ENCODE results near the gene SCRT2.

The SCRT2 gene

DNA sequence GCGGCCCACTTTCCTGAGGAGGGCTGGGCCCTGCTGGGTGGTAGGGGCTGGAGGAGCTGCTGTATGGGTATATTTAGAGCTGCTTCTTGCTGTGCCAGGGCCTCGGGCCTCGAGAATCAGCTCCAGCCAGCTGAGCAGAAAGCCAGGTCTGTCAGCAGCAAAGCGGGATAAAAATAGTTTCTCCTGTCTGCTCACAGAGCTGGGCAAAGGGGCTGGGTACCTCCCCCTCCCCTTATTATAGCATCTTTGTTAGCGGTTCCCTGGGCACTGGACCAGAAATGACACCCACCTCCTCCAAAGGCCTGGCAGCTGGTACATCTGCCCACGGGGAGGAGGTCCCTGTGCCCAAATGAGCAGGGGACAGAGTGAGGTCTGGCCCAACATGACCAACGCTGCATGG lies 6.0 kb downstream of the SCRT2 start:
- DNase-seq: no peak

DNA sequence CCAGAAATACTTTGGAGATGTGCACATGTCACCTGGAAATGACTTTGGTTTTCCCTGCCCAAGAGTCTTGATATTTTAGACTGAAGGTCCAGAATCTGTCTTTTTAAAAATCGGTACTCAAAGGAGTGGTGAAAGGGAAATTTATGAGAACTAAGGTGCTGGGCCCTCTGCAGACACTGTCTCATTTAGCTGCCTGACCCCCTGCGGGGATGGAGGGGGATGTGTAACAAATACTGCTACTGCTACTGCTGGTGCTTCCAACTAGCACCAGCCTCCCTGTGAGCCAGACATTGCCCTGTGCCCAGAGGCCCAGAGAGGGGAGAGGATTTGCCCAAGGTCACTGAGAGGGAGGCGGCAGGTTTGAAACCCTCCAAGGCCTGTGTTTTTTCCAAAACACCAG lies 7.0 kb downstream of the SCRT2 start:
- DNase-seq: no peak

DNA sequence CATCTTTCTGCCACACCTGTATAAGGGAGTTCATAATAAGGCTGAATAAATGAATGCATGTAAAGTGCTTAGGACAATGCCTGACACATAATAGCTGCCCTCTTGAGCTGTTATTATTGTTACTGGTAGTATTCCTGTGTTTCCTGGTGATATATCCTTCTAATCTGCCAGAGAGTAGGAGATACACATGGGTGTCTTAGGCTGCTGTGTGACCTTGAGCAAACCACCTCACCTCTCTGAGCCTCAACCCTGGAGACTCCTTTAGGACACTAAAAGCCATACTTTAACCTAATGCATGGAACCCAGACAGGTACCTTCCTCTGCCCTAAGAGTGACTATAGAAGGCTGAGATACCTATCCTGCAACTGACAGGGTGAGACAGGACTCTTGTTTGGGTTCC lies 7.6 kb downstream of the SCRT2 start:
- DNase-seq: no peak

DNA sequence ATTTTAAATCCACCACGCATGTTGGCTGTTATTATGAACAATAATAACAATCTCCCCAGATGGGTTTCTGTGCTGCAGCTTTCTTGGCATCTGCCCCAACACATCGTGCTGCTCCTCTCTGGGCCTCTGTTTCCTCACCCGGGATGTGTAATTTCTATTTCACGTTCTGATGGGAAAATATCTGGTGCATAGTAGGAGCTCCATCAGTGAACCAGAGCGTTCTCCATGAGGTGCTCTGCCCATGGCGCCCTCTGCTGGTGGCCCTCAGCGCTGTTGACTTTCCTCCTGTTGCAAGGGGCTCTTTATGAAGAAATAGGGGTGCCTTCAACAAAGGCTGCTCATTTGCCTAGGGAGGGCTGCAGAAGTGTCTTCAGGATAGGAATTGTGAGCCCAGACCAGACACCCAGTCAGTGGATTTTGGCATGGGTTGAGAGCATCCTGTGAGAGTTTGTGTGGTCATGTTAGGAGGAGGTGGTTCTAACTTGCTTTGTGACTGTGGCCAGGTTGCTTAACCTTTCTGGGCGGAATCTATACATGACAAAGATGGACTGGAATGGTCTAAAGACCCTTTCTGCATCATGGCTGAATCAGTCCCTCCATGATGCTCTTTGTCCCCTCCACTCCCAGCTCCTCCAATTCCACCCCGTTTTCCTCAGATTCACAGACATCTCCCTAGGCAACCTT lies 8.1 kb downstream of the SCRT2 start:
- no peak for DNase-seq

DNA sequence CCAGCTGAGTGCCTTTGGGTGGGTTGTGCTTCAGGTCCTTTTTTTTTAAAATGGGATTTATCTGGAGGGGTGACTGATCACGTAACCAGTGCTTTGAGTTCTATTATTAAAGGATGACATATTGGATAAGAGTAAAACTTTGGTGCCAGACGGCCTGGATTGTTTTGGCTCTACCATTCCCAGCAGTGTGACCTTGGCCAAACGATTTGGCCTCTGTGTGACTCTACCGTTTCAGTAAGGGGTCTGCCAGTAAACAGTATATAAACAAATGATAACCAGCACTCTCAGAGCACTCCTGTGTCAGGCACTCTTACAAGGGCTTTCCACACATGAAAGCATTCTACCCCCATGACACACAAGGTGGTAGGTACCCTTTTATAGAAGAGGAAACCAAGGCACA lies 8.7 kb downstream of the SCRT2 start:
- DNase-seq: no peak

DNA sequence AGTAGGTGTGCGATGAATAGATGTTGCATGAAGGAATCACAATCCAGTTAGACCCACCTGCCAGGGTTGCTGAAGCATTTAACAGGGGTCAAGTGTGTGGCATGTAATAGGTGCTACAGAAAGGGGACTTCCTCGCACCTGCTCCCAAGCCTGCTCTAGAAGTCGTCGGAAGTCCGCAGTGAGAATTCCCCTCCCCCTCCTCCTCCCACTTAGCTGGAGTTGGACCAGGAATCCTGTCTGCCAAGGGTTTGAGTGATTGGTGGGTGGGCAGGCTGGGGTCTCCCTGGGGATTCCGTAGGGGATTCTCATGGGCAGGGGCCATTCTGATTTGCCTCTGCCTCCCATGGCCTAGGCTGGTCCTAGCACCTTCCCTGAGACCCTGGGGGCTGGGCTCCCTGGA lies 10.3 kb downstream of the SCRT2 start:
- no peak for DNase-seq

DNA sequence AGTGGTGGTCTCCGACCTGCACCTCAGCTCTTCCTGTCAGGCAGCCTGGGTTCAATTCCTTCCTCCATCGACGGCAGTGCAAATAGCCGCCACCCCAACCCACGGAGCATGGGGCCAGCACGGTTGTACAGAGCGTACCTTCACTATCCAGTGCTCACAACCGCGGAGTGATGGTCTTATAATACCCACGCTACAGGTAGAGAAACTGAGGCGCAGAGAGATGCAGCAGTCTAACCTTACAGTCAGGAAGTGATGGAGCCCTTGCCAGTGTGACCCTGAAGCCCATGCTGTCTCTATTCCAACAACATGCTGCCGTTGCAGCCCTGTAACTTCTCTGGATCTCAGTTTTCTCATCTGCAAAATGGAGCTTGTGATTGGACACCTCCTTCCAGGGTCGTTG lies 11.0 kb downstream of the SCRT2 start:
- DNase-seq: no peak

DNA sequence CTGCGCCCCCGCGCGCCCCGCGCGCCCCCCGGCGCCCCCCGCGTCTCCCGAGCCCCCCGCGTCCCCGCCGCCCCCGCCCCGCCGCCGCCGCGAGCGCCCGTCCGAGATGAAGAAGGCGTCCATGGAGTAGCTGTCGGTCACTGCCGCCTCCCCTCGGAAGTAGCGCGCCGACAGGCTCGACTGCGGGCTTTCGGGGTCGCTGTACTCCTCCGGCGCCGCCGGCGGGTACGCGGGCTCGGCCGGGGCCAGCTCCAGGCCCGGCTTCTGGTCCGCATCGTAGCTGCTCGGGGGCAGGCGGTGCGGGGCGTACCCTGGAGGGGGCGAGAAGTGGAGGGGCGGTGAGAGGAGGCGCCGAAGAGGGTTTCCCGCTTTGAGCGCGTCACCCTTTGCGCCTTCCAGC lies 11.5 kb downstream of the SCRT2 start:
- no peak for DNase-seq

DNA sequence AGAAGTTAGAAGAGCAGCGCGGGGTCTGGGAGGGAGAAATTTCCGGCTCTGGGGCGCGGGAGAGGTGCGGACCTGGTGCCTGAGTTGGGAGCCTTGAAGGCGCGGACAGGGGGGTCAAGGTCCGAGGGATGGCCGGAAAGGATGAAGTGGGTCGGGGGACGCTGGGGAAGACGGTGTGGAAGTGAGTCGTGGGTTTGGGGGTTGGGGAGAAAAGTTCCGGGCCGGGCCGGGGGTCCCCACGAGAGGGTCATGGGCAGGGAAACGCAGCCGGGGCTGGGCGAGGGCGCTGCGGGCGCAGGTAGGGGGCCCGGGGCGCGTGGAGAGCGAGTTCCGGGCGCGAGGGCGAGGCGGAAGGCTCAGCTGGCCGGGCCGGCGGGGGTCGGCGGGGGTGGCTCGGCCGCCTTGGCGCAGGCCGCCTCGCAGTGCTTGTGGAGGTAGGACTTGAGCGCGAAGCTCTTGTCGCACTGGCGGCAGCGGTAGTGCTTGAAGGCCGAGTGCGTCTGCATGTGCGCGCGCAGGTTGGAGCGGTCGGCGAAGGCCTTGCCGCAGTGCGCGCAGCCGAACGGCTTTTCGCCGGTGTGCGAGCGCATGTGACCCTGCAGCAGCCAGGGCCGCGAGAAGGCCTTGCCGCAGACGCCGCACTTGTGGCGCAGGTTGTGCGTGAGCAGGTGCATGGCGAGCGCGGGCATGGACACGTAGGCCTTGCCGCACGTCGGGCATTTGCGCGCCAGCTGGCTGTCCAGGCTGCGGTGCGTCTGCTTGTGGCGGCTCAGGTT lies 12.1 kb downstream of the SCRT2 start:
- DNase-seq: no peak

DNA sequence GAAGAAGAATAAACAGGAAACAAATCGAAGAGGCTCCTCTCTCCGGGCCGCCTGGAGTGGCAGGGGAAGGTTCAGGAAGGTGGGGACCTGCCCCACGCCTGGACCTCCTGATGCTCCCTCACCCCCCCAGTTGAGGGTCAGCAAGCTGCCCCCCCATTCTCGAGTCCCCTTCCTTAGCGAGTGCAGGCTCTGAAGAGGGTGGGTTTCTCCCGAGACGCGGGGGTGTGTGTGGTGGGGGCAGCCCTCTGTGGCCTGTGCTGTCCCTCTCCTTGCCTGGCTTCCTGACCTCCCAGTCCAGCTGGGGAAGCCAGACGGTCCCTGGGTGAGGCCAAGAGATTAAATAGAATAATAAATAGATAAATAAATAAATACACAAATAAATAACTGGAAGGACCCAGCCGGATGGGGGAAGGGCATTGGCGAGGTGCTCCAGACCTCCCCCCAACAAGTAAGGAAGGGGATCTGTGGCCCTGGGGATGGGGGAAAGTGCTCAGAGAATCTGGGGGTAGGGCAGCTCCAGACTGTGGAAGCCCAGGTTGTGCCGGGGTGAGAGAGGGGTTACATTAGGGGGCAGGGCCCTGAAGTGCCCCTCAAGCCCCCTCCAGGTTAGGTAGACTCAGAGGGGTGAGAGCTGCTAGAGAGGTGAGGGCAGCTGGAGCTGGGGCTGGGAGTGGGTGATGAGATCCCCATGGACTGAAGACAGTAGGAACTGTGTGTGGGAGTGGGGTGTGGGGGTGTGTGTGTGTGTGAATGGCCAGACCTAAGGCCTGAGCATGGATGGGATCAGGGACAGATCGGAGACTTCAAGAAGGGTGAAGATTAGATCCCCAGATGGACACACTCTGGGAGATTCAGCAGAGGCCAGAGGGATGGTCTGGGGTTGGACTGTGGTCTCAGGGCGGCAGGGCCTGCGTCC lies 13.1 kb downstream of the SCRT2 start:
- DNase-seq: no peak

DNA sequence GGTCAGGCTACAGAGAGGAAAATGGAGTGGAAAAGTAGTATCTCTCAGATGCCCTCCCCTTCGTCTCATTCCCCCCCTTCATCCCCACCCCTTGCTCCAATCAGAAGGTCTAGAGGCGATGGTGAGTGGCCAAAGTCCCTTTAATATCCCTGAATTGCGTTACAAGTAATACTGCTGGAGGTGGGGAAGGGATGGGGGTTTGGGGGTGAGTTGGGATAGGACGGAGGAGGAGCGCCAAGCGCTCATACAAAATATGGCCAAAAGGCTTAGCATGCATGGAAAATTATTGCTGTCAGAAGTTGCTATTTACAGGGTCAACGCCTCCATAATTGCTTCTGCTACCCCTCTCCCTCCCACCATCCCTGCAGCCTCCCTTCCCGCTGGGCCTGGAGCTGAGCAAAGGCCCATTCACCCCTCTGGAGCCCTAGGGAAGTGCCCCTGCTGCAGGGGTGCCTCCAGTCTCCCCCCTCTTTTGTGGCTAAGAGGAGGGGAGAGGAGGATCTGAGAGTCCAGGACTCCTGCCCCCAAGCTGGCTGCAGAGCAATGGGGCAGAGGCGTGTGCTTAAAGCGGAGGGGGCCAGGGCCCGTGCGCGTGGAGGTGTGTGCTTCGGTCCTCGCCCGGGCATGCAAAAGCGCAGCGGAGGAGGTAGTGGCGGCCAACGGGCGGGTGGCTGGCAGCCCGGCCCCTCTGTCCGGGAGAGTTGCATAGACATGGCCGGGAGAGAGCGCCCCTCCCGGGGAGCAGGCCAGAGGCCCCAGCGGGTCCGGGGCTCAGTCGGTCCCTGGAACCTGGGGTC lies 13.9 kb downstream of the SCRT2 start:
- DNase-seq: no peak

DNA sequence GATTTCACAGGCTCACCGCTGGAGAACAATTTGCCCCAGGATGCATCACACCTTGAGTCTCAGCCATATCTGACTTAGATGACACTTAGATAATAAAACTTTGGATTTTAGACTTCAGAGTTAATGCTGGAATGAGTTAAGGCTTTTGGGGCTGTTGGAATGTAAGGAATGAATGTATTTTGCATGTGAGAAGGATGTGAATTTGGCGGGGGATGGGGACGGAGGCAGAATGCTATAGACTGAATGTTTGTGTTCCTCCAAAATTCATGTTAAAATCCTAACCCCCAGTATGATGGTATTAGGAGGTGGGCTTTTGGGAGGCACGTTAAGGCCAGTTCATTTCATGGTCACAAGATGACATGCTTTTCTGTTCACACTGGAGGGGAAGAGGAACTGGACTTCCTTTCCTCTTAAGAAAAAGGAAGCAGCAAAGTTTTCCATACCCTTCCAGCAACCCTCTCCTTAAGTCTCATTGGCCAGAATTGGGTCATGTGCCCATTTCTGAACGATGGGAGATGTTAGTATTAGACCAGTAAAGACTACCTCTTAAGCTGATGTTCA lies 16.8 kb downstream of the SCRT2 start:
- no peak for DNase-seq

DNA sequence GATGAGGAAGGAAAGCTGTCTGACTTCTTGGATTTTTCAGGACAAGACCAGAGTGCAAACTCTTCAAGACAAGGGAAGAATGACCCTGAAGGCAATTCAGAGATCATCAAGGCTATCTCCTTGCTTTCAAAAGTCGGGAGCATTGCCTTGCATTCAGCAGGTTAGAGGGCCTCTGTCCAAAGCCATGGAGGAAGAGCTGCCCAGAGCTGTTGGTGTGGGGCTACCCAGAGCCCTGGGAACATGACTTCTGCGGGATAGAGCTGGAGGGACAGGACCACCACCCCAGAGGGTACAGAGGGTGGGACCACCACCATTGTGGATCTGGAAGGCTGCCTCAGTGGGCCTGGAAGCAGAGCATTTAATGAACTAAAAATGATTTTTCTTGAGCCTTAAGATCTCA lies 17.4 kb downstream of the SCRT2 start:
- no peak for DNase-seq

DNA sequence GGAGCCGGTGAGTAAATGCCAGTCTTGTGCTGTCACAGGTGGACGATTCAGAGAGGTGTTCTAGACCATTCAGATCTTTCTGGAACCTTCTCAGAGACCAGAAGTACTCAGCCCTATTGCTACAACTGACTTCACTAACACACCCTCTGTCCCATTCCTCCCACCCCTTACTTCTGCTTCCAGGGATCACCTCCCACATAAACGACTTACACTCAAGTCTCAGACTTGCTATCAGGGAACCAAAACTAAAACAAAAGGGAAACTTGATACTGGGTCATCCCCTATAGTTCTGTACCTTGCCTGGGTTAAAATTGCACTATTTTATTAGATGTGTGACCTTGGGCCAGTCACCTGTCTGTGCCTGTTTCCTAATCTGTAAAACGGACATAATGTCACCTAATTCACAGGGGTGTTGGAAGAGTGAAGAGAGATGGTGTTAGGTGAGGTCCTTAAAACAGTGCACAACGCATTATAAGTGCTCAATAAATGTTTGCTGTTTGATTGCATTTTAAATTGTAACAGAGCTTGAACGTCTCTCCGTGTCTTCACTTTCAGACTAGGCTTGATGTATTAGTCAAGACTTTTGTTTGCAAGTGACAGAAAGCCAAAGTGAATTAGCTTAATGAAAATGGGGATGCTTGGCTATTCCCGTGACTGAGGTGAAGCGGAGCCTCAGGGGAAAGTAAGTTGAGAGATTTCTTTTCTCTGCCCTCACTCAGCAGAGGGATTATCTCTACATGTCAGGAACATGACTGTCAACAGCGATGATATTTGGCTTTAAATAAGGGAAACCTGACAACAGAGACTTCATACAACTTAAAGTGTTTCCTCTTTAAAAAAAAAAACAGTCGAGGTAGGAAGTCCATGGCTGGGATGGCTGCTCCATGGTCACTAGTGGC lies 19.6 kb downstream of the SCRT2 start:
- DNase-seq: no peak

DNA sequence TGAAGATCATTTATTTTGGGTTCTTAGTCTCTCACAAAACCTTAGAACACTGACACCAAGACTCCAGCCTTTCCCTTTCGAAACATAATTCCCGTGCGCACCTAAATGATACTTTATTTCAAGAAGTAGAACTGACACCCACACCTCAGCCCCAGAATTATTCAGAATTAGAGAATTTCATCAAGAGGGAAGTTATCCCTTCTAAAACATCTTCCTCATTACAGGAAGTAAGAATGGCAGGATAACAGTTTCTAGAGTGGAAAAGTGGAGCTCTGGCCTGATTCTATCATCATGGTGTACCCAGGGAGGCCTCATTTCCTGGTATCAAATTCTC lies 21.2 kb downstream of the SCRT2 start:
- no peak for DNase-seq

DNA sequence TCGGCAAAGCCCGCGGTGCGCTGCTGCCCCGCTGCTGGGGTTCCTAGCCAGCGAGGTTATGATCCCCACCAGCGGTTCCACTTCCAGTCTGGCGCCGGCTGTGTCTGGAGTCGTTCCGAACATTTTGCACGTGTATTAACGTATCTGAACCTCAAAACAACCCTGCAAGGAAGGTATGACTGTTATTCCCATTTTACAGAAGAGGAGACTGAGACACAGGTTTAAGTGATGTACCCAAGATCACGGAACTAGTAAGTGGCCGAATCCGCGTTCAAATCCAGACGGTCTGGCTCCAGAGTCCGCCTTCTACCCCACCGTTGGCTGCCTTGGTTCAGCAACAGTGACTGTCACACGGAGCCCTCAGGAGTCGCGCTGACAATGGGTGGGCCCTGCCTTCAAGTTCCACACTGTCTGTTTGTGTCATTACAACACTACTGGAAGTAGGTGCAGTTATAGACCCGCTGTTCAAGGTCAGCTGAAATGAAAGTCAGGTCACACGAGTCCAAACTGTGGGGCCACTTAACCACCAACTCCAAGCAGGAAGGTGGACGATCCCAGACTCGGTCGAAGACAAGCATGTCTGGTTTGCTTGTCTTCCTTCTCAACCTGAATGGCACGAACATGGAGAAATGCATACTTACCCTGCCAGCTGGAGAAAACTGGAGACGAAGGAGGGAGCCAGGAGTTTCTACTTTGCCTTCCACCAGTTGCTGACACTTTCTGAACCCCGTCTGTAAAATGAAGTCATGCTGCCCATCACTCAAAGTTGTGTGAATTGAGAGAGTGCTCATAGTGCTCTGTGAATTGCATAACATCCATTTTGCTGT lies 21.8 kb downstream of the SCRT2 start:
- DNase-seq: no peak

DNA sequence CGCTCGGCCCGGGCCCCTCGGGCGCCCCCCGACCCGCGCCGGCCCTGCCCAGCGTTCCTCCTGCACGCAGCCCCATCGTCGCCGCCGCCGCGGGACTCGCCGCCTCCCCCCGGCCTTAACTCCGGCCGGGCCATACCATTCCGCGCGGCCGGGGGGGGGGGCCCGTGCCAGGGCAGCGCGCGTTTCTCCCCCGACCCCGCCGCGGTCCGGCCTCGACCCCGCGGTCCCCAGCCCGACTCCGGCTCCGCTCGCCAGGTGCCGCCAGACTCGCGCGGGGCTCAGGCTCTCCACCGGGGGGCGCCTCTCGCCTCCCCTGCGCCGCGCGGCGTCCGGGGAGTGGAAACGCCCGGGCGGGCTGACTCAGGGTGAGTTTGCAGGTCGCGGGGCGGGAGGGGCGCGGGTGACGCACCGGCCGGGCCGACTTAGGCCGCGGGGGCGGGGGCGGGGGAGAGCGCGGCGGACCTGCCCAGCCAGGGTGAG lies 22.5 kb downstream of the SCRT2 start, which contains the start of gene SRXN1:
SRXN1 (minus strand) TSS at position 91 of the 480 bp plus-strand sequence; CDS start at position 76, 15 bp downstream.
- peak; percentile 41 for DNase-seq

DNA sequence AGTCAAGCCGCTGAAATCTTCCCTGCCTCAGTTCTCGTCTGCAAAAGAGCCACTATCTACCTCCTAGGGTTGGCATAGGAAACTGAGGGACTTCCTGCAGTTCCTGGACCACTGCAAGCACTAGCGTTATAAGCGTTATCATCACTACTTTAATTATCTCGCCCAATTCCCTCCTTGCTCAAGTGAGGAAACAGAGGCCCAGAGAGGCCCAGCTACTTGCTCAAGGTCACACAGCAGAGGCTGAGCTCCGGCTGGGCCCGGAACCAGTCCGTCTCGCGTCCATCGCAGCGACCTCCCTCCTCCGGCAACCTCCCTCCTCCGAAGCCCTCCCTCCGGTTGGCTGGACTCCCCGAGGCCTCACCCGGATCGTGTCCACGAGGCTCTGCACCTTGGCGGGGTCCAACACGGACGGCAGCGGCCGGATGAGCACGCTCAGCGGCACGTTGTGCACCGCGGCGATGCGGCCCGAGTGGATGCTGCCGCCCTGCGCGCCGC lies 22.9 kb downstream of the SCRT2 start:
- DNase-seq: no peak

DNA sequence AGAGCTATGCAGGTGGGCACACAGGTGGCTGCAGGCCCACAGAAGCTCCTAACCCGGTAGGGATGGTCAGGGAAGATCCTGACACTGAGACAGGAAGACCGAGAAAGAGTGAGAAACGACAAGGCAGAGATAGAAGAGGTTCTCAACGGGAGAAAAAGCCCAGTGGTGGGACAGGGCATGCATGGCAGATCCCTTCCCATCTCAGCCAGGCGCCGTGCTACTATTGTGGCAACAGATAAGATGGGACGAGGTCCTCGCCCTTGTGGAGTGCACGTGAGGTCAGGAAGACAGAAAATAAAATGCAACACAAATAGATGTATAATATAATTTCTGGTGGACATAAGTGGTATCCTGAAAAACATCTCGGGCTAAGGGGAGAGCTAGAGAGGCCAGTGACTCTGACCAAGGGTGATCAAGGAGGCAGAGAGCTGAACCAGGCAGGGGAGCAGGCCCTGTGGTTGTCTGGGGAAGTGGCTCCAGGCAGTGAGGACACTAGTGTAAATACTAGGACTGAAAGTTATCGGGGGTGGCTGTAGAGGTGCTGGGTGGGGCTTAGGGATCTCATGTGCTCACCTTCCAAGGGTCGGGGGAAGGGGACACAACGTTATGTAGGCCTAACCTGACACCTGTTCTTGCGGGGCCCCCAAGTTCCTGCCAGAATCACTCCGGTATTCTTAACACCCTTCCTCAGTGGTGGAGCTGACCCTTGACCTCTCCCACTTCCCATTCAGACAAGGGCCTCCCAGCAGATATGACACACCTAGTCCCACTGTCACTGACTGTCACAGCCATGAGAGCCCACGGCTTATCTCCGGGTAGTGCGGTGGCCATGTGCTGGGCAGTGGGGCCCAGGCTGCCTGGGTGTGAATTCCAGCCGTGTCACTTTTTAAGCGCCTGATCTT lies 23.6 kb downstream of the SCRT2 start:
- DNase-seq: no peak
